HG02981 (cell line): ENCODE results near the gene RETN.

ENCODE experiments used
- ATAC-seq: cut with Tn5 transposase; IDR thresholded peaks from one replicate; pipeline ENCODE4 v1.9.1; 2021; ENCODE audit warnings: mild to moderate bottlenecking, moderate library complexity; ENCODE audit not compliant: unreplicated experiment

The RETN gene

GRCh38 chr19:7705387-7706187, 36.7 kb downstream of the RETN start:
- no peak for ATAC-seq

GRCh38 chr19:7706188-7706954, 37.5 kb downstream of the RETN start:
- ATAC-seq, result no peak

GRCh38 chr19:7706955-7707456, 38.2 kb downstream of the RETN start:
- ATAC-seq, result no peak

GRCh38 chr19:7709932-7710460, 41.1 kb downstream of the RETN start:
- ATAC-seq, result no peak

GRCh38 chr19:7710616-7711015, 41.8 kb downstream of the RETN start:
- ATAC-seq, result no peak

- no peak for ATAC-seq
Measured at GRCh38 chr19:7715671-7716070, 46.8 kb downstream of the RETN start.

- ATAC-seq, result no peak
Measured at GRCh38 chr19:7716762-7717161, 47.9 kb downstream of the RETN start.

GRCh38 chr19:7718668-7719067, 49.8 kb downstream of the RETN start:
- no peak for ATAC-seq
